Skeletal muscle cell (primary cell): ENCODE measurements around the gene NUDT6.

ENCODE experiments used
- DNase-seq: peaks from one replicate; pipeline ENCODE4 v3.0.0-alpha.2; 2010; ENCODE audit warnings: low read depth
- H3K4me3 ChIP-seq: 2 replicates; pipeline ENCODE4 v1.5.1; 2011; ENCODE audit warnings: low read depth, mild to moderate bottlenecking, control low read depth, low read length, moderate library complexity

NUDT6 gene

GRCh38 chr4:122920473-122920872 lies 1.9 kb downstream of the NUDT6 start:
- no peak for DNase-seq
- no peak overlapping the region for H3K4me3 ChIP-seq

DNA sequence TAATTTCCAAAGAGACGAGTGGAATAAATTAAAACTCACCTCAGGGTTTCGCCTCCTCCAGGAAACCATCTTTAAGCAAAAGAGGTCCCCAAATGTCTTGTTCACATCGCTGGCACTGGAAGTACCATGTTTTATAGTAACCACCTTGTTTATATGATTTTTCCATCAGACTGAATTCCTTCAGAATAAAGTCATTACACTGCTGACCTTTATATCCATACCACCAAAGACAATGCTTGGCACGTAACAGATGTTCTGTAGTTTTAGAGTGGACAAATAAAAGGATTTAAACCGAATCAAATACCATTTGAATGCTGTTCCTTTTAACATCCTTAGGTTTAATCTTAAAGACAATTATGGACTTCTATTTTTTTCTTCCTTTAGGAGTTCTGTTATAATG lies 4.7 kb downstream of the NUDT6 start:
- no peak for DNase-seq
- no peak overlapping the region for H3K4me3 ChIP-seq

GRCh38 chr4:122914938-122915337 lies 7.5 kb downstream of the NUDT6 start:
- no peak for DNase-seq
- H3K4me3 ChIP-seq: no peak overlapping the region

DNA sequence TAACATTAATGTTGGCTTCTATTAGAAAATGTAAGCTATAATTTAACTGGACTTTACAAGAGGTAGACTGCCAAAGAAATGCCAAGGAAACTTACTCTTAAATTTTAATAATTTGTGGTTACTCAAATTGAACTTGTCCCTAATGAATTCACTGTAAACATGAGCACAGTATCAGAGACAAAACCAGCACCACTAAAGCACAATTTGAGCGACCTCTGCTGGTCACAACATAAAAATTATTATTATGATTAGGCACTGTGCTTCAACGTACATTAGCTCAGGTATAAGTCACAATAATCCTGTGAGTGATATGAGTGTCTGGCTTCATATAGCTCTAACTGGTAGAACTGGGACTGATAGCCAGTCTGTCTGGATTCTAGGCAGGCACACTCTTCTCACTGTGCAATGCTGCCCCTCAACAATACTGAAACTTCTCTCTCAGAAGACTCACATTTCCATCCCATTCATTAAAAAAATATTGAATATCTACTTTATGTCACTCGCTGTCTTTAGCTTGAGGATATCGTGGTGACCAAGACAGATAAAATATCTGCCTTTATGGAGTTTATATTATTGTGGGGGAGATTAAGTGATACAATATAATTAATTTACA lies 8.0 kb downstream of the NUDT6 start:
- no peak for DNase-seq
- H3K4me3 ChIP-seq: no peak overlapping the region

- no peak for DNase-seq
- H3K4me3 ChIP-seq: no peak overlapping the region
Measured at GRCh38 chr4:122912810-122913575, 9.4 kb downstream of the NUDT6 start.

DNA sequence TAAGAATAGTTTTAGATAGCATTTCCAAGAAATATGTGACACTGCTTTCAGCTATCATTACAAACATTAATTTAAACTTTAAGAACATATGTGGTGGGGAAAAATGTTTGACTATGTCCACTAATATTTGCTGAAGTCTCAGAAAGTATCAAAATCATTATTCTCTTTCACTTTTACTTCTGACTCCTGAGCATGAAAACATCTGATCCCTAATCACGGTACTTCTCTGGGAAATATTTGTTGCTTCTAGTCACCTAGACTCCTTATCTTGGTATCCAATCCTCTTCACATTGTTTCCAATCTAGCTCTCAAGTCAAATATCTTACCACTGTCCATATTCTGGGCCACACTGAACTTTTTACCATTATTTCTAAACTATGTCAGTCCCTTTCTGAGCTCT lies 10.8 kb downstream of the NUDT6 start:
- no peak overlapping the region for H3K4me3 ChIP-seq
- DNase-seq: no peak

DNA sequence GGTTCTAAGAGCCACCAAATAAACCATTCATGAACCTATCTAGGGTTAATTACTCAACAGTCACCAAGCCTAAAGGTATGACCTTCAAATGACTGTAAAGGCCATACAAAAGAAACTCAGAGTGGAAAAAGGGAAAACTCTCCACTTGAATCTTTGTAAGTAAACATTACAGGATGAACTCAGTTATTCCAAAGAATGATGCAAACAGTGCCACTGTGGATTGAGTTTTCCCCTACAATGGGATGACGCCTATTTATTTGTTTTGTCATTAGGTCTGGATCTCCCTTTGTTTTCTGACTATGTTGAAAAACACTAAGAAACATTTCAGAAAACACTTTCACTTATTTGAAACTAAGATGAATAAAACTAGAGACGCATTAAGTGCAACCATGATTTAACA lies 12.7 kb downstream of the NUDT6 start:
- no peak overlapping the region for H3K4me3 ChIP-seq
- no peak for DNase-seq

DNA sequence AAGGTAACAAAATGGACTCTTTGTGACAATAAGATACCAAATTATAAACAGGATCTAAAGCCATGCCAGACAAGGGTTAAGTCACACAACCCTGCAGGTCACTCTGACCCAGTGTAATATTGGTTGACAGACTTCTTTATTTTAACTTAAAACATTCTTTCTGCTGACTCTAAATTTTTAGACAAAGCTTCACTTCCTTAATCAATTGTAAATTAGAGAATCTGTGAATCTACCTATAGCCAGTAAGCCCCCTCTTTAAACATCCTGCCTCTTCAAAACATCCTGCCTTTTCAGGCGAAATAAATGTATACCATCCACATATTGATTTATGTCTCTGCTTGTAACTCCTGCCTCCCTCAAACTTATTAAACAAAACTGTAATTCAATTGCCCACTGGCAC lies 14.2 kb downstream of the NUDT6 start:
- no peak overlapping the region for H3K4me3 ChIP-seq
- DNase-seq: no peak

DNA sequence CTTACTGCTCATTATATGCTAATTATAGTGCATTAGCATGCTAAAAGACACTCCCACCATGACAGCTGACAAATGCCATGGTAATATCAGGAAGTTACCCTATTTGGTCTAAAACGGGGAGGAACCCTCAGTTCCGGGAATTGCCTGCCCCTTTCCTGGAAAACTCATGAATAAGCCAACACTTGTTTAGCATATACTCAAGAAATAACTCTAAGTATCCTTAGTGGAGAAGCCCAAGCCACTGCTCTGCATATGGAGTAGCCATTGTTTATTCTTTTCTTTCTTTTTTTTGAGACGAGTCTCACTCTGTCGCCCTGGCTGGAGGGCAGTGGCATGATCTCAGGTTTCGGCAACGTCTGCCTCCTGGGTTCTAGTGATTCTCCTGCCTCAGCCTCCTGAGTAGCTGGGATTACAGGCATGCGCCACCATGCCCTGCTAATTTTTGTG lies 15.5 kb downstream of the NUDT6 start:
- no peak overlapping the region for H3K4me3 ChIP-seq
- DNase-seq: no peak

GRCh38 chr4:122903766-122904288 lies 18.6 kb downstream of the NUDT6 start:
- no peak overlapping the region for H3K4me3 ChIP-seq
- DNase-seq: no peak

GRCh38 chr4:122901247-122902010 lies 21.0 kb downstream of the NUDT6 start:
- no peak overlapping the region for H3K4me3 ChIP-seq
- no peak for DNase-seq

DNA sequence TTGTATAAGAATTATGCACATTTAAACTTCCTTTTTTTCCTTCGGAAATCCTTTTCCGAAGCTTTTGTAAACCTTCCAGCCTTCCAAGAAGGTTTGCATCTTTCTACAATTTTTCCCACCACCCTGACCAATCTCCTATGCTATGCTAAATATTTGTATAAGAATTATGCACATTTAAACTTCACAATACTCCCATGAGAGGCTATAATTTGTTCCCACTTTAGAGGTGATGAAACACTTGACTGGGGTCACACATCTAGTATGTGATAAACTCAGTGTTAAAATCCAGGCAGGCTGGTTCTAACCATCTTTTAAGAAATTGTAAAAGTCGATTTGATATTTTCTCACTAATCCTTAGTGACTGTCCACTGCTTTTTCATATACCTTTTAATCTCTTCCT lies 22.1 kb downstream of the NUDT6 start:
- DNase-seq: no peak
- no peak overlapping the region for H3K4me3 ChIP-seq

GRCh38 chr4:122899682-122900081 lies 22.7 kb downstream of the NUDT6 start:
- no peak for DNase-seq
- H3K4me3 ChIP-seq: no peak overlapping the region

GRCh38 chr4:122898370-122899150 lies 23.8 kb downstream of the NUDT6 start:
- H3K4me3 ChIP-seq: no peak overlapping the region
- peak; percentile 74 for DNase-seq

DNA sequence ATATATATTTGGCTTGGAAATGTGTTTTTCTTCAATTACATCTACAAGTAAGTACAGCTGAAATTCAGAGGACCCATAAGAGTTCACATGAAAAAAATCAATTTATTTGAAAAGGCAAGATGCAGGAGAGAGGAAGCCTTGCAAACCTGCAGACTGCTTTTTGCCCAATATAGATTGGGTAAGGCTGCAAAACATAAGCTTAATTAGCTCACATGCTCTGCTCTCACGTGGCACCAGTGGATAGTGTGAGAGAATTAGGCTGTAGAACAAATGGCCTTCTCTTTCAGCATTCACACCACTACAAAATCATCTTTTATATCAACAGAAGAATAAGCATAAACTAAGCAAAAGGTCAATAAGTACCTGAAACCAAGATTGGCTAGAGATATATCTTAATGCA lies 26.1 kb downstream of the NUDT6 start:
- no peak for DNase-seq
- H3K4me3 ChIP-seq: no peak overlapping the region

DNA sequence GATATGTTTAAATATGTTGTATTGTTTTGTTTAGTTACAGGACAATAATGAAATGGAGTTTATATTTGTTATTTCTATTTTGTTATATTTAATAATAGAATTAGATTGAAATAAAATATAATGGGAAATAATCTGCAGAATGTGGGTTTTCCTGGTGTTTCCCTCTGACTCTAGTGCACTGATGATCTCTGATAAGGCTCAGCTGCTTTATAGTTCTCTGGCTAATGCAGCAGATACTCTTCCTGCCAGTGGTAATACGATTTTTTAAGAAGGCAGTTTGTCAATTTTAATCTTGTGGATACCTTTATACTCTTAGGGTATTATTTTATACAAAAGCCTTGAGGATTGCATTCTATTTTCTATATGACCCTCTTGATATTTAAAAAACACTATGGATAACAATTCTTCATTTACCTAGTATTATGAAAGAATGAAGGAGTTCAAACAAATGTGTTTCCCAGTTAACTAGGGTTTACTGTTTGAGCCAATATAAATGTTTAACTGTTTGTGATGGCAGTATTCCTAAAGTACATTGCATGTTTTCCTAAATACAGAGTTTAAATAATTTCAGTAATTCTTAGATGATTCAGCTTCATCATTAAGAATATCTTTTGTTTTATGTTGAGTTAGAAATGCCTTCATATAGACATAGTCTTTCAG lies 26.9 kb downstream of the NUDT6 start:
- no peak overlapping the region for H3K4me3 ChIP-seq
- no peak for DNase-seq

DNA sequence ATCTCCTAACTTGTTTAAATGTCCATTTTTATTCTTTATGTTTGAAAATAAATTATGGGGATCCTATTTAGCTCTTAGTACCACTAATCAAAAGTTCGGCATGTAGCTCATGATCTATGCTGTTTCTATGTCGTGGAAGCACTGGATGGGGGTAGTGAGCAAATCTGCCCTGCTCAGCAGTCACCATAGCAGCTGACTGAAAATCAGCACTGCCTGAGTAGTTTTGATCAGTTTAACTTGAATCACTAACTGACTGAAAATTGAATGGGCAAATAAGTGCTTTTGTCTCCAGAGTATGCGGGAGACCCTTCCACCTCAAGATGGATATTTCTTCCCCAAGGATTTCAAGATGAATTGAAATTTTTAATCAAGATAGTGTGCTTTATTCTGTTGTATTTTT lies 27.6 kb downstream of the NUDT6 start:
- no peak overlapping the region for H3K4me3 ChIP-seq
- no peak for DNase-seq

- DNase-seq: no peak
Measured at GRCh38 chr4:122890147-122890795, 32.1 kb downstream of the NUDT6 start.

GRCh38 chr4:122889726-122890125 lies 32.7 kb downstream of the NUDT6 start:
- H3K4me3 ChIP-seq: no peak overlapping the region
- DNase-seq: no peak

More at GRCh38 chr4:122890147-122890795, 32.1 kb downstream of the NUDT6 start:
- H3K4me3 ChIP-seq: no peak overlapping the region
